Hepatocyte (in vitro differentiated cells): ENCODE results near the gene AHNAK. TPM values are rescaled to one million over a fixed set of nuclear protein-coding genes. Genes with fewer than 3 reads are reported as not detected.

ENCODE experiments used
- DNase-seq: peaks from one replicate; pipeline ENCODE4 v3.0.0-alpha.2; 2016; ENCODE audit warnings: low spot score
- H2AFZ ChIP-seq: fragments of 200-600 bp; sonication (generic); 2 replicates; pipeline ENCODE4 v1.6.0; 2016; ENCODE audit warnings: antibody characterized with exemption, mild to moderate bottlenecking
- H3K27ac ChIP-seq: fragments of 200-600 bp; sonication (generic); 2 replicates; pipeline ENCODE4 v1.5.1; 2016; ENCODE audit warnings: mild to moderate bottlenecking
- H3K27me3 ChIP-seq: fragments of 200-600 bp; sonication (generic); 2 replicates; pipeline ENCODE4 v1.6.1; 2016
- H3K36me3 ChIP-seq: fragments of 200-600 bp; sonication (generic); replicated peaks from 2 replicates; pipeline ENCODE4 v1.5.1; 2016; ENCODE audit warnings: low read depth; ENCODE audit not compliant: insufficient read depth
- H3K4me1 ChIP-seq: fragments of 200-600 bp; sonication (generic); 2 replicates; pipeline ENCODE4 v1.5.1; 2016; ENCODE audit warnings: mild to moderate bottlenecking, moderate library complexity; ENCODE audit not compliant: insufficient read depth
- H3K4me2 ChIP-seq: fragments of 200-600 bp; sonication (generic); 2 replicates; pipeline ENCODE4 v1.6.0; 2016
- H3K4me3 ChIP-seq: fragments of 200-600 bp; sonication (generic); 2 replicates; pipeline ENCODE4 v1.5.1; 2016; ENCODE audit warnings: mild to moderate bottlenecking
- H3K79me2 ChIP-seq: fragments of 200-600 bp; sonication (generic); 2 replicates; pipeline ENCODE4 v1.6.0; 2017; ENCODE audit warnings: mild to moderate bottlenecking
- H3K9me2 ChIP-seq: fragments of 200-600 bp; sonication (generic); replicated peaks from 2 replicates; pipeline ENCODE4 v1.6.0; 2017; ENCODE audit warnings: mild to moderate bottlenecking; ENCODE audit not compliant: insufficient read depth
- H3K9me3 ChIP-seq: fragments of 200-600 bp; sonication (generic); 2 replicates; pipeline ENCODE4 v1.5.1; 2016; ENCODE audit warnings: low read depth, mild to moderate bottlenecking
- H4K20me1 ChIP-seq: fragments of 200-600 bp; sonication (generic); 2 replicates; pipeline ENCODE4 v1.6.0; 2016; ENCODE audit warnings: mild to moderate bottlenecking; ENCODE audit not compliant: insufficient read depth, poor library complexity, severe bottlenecking
- CTCF ChIP-seq: fragments of 200-600 bp; sonication (generic); IDR thresholded peaks from 2 replicates; pipeline ENCODE4 v1.5.1; 2016; ENCODE audit warnings: antibody characterized with exemption, mild to moderate bottlenecking; ENCODE audit not compliant: poor library complexity
- EZH2 ChIP-seq: fragments of 200-600 bp; sonication (generic); IDR thresholded peaks from 2 replicates; pipeline ENCODE4 v1.6.1; 2016; ENCODE audit warnings: antibody characterized with exemption, mild to moderate bottlenecking, borderline replicate concordance
- EZH2phosphoT487 ChIP-seq: fragments of 200-600 bp; sonication (generic); IDR thresholded peaks from one replicate; pipeline ENCODE4 v1.6.1; 2018; ENCODE audit warnings: antibody characterized with exemption, mild to moderate bottlenecking, low read depth, moderate library complexity; ENCODE audit not compliant: unreplicated experiment, severe bottlenecking
- WGBS: methylation state at CpG from one replicate; pipeline ENCODE4 v1.1.6; 2016; ENCODE audit warnings: low lambda C conversion rate; ENCODE audit errors: missing lambda C conversion rate; 5-methylcytosine and 5-hydroxymethylcytosine counted together
- polyA plus RNA-seq: library from polyadenylated mRNA; unstranded; fragments of >200 nt; fragmentation: Nextera tagmentation; extraction: Ambion mirVana; gene quantifications from 2 replicates; pipeline ENCODE4 v1.2.1, GENCODE V29; 2016
- total RNA-seq: library from RNA; depleted of rRNA; stranded (reverse); fragments of >200 nt; gene quantifications from 2 replicates; pipeline ENCODE4 v1.2.3, GENCODE V29; 2014

Gene AHNAK
- total and polyA plus RNA-seq, 2 experiments from 2014 or later: 47.6 to 237 TPM

DNA sequence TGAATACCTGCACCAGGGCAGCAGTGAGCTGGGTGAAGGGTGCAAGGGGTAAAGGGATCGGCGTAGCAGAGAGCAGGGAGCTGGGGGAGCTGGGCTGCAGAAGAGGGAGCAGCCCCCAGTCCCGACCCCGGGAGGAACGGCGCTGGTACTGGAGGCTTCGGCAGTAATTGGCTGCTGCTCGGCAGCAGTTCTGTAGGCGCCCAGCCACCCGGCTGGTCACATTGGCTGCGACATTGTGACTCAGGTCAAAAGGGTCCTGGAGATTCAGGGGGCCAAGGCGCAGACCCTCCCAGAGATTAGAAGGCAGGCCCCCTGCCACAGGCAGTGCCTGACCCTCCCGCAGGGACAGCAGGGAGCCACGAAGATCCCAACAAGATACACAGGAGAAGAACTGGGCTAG is 29.2 kb upstream of the AHNAK start:
- TF ChIP-seq EZH2phosphoT487 (no peak), EZH2 (no peak), CTCF (no peak)
- Histone ChIP-seq H3K27ac (peak overlapping the region; percentile 89), H4K20me1 (peaks cover 14% of the 10 kb centered on the region), H3K9me3 (no peaks in the 10 kb centered on the region), H3K36me3 (no peaks in the 10 kb centered on the region), H3K27me3 (no peaks in the 10 kb centered on the region), H3K4me1 (peaks cover 31% of the 10 kb centered on the region), H2AFZ (no peak overlapping the region), H3K4me2 (peak overlapping the region; percentile 85), H3K4me3 (no peak overlapping the region), H3K9me2 (no peaks in the 10 kb centered on the region), H3K79me2 (peaks cover 45% of the 10 kb centered on the region)
- DNase-seq: no peak
- 91% methylated on average over 14 of the region's 14 CpGs for WGBS

DNA sequence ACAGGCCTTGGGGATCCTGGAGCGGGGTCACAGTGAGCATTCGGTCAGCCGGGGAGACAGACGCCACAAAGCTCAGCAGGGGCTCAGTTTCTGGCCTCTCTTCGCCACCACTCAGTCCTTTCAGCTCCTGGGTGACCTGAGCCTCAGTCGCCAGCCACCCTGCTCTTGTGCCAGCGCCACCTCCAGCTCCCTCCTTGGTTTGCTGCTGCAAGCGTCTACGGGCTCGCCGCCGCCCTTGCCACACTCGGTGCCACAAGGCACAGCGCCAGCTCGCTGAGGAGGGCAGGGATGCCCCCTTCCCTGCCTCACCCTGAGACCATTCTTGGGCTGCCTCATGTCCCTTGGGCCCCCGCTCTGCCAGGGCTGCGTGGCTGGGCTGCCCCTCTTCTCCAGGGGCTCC is 28.6 kb upstream of the AHNAK start:
- peaks cover 17% of the 10 kb centered on the region for H4K20me1 ChIP-seq
- H3K9me3 ChIP-seq: no peaks in the 10 kb centered on the region
- peaks cover 52% of the 10 kb centered on the region for H3K79me2 ChIP-seq
- H2AFZ ChIP-seq: peak overlapping the region; percentile 42
- WGBS: 73% methylated on average over 16 of the region's 17 CpGs
- no peaks in the 10 kb centered on the region for H3K36me3 ChIP-seq
- TF ChIP-seq CTCF: no peak
- no peak for TF ChIP-seq EZH2phosphoT487
- TF ChIP-seq EZH2: no peak
- peak overlapping the region; percentile 85 for H3K4me2 ChIP-seq
- H3K4me1 ChIP-seq: peaks cover 31% of the 10 kb centered on the region
- no peak for DNase-seq
- H3K4me3 ChIP-seq: peak overlapping the region; percentile 56
- no peaks in the 10 kb centered on the region for H3K9me2 ChIP-seq
- H3K27me3 ChIP-seq: no peaks in the 10 kb centered on the region
- peak overlapping the region; percentile 89 for H3K27ac ChIP-seq

DNA sequence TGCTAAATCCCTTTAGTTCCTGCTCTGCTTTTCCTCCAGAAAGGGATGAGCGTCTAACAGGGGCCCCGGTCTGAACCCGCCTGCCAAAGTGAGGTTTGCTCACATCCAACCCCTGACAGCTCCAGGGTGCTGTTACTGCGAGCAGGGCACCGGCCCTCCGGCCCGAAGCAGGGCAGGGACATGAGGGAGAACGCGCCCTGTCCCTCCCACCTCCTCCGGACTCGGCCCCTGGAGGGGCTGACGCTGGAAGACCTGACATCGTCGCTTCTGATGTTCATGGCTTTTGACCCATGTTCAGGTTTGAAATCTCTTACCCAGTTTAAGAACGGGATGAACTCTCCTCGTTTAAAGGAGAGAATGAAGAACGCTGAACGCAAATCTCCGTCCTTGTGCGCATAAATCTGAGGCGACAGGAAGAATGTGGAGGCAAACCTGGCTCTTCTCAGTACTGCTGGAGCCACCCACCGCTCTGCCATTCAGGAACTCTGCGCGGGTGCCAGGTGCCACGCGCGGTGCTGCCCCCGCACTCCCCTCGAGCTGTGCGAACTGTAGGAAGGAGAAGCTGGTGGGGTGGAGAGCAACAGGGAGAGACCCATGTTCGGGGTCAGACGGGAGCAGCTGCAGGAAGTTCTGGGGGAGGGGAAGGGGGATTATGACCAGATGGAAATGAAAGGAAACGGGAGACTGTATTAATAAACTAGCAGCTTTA is 27.9 kb upstream of the AHNAK start:
- H3K9me2 ChIP-seq: no peaks in the 10 kb centered on the region
- H3K27me3 ChIP-seq: no peaks in the 10 kb centered on the region
- peak overlapping the region; percentile 89 for H3K27ac ChIP-seq
- H4K20me1 ChIP-seq: peaks cover 18% of the 10 kb centered on the region
- peak overlapping the region; percentile 42 for H2AFZ ChIP-seq
- peaks cover 58% of the 10 kb centered on the region for H3K79me2 ChIP-seq
- H3K4me2 ChIP-seq: peak overlapping the region; percentile 85
- peak; percentile 44 for DNase-seq
- 5% methylated on average over 33 of the region's 33 CpGs for WGBS
- H3K36me3 ChIP-seq: no peaks in the 10 kb centered on the region
- H3K4me1 ChIP-seq: peaks cover 31% of the 10 kb centered on the region
- H3K4me3 ChIP-seq: peak overlapping the region; percentile 56
- no peak for TF ChIP-seq EZH2phosphoT487
- TF ChIP-seq EZH2: no peak
- no peak for TF ChIP-seq CTCF
- H3K9me3 ChIP-seq: no peaks in the 10 kb centered on the region
